SK-N-SH (cell line): ENCODE results near the gene ATG4B. TPM values are rescaled to one million over a fixed set of nuclear protein-coding genes. Genes with fewer than 3 reads are reported as not detected.

Experiments
- CTCF ChIA-PET: fragments of 300-600, 350-600 bp; formaldehyde crosslinking; extraction: SDS; loops from one replicate; lab custom pipeline; 2021; lab: Yijun Ruan, JAX
- POLR2A ChIA-PET: fragments of 350-600 bp; sonication (Branson Sonifier 250); formaldehyde crosslinking; extraction: SDS; loops from one replicate; lab custom pipeline; 2020; ENCODE audit warnings: antibody characterized with exemption, inconsistent platforms; lab: Yijun Ruan, JAX
- DNase-seq: peaks from one replicate; pipeline ENCODE4 v3.0.0; 2012
- H2AFZ ChIP-seq: fragments of 200-600 bp; sonication (generic); 2 replicates; pipeline ENCODE4 v1.8.1; 2016; ENCODE audit warnings: antibody characterized with exemption, mild to moderate bottlenecking, low read depth
- H3F3A ChIP-seq: fragments of 200-600 bp; sonication (generic); replicated peaks from 2 replicates; pipeline ENCODE3; 2016; ENCODE audit warnings: antibody characterized with exemption, mild to moderate bottlenecking; ENCODE audit not compliant: insufficient read depth
- H3K27ac ChIP-seq, 2 experiments: fragments of 200-500 bp in 1 of 2; fragments of 200-600 bp in 1 of 2; sonication (Bioruptor generic) in 1 of 2; sonication (generic), shearing (Covaris generic) in 1 of 2; 2 replicates each; pipeline versions ENCODE4 v1.5.1 to v1.6.1; 2014 to 2016; ENCODE audit warnings: low read depth in 2 of 2, inconsistent platforms in 1 of 2, low read length in 1 of 2, mild to moderate bottlenecking in 1 of 2, mixed read lengths in 1 of 2
- H3K27me3 ChIP-seq: fragments of 200-600 bp; sonication (generic), shearing (Covaris generic); 2 replicates; pipeline ENCODE4 v1.6.1; 2016; ENCODE audit warnings: mixed run types; ENCODE audit not compliant: insufficient read depth
- H3K36me3 ChIP-seq, 2 experiments: fragments of 200-500 bp in 1 of 2; fragments of 200-600 bp in 1 of 2; sonication (Bioruptor generic) in 1 of 2; sonication (generic) in 1 of 2; replicated peaks in 1 of 2; 2 replicates each; pipeline versions ENCODE3 to v1.5.1; 2014 to 2016; ENCODE audit warnings: low read length in 1 of 2, mild to moderate bottlenecking in 1 of 2; ENCODE audit not compliant: insufficient read depth in 2 of 2, control insufficient read depth in 1 of 2
- H3K4me1 ChIP-seq, 2 experiments: fragments of 200-500 bp in 1 of 2; fragments of 200-600 bp in 1 of 2; sonication (Bioruptor generic) in 1 of 2; sonication (generic), shearing (Covaris generic) in 1 of 2; 2 replicates each; pipeline versions ENCODE4 v1.5.1 to v1.6.1; 2014 to 2016; ENCODE audit warnings: low read depth in 1 of 2, low read length in 1 of 2, mixed run types in 1 of 2; ENCODE audit not compliant: insufficient read depth in 2 of 2, control insufficient read depth in 1 of 2
- H3K4me2 ChIP-seq: fragments of 200-600 bp; sonication (generic), shearing (Covaris generic); 2 replicates; pipeline ENCODE4 v1.6.1; 2017; ENCODE audit warnings: mixed run types
- H3K4me3 ChIP-seq, 2 experiments: fragments of 200-500 bp in 1 of 2; fragments of 200-600 bp in 1 of 2; sonication (Bioruptor generic) in 1 of 2; sonication (generic), shearing (Covaris generic) in 1 of 2; 2 replicates each; pipeline versions ENCODE4 v1.5.1 to v1.8.1; 2014 to 2016; ENCODE audit warnings: low read depth in 2 of 2, inconsistent platforms in 1 of 2, low read length in 1 of 2, mild to moderate bottlenecking in 1 of 2, mixed read lengths in 1 of 2, moderate library complexity in 1 of 2
- H3K79me2 ChIP-seq: fragments of 200-600 bp; sonication (generic); 2 replicates; pipeline ENCODE4 v1.8.1; 2017; ENCODE audit warnings: mild to moderate bottlenecking; ENCODE audit not compliant: insufficient read depth
- H3K9ac ChIP-seq: fragments of 200-600 bp; sonication (generic); 2 replicates; pipeline ENCODE4 v1.6.1; 2017; ENCODE audit warnings: mixed run types
- H3K9me2 ChIP-seq: fragments of 200-600 bp; sonication (generic); 2 replicates; pipeline ENCODE4 v1.6.1; 2017; ENCODE audit warnings: mixed run types
- H3K9me3 ChIP-seq: fragments of 200-600 bp; sonication (generic); 2 replicates; pipeline ENCODE4 v1.6.1; 2017; ENCODE audit warnings: mixed run types, mild to moderate bottlenecking, moderate library complexity
- H4K20me1 ChIP-seq: fragments of 200-600 bp; sonication (generic); 2 replicates; pipeline ENCODE4 v1.6.1; 2017; ENCODE audit warnings: mild to moderate bottlenecking, mixed run types; ENCODE audit not compliant: insufficient read depth
- CTCF ChIP-seq: fragments of 200-600 bp; sonication (generic); IDR thresholded peaks from 2 replicates; pipeline ENCODE4 v1.6.1; 2017; ENCODE audit warnings: antibody characterized with exemption, mild to moderate bottlenecking, moderate library complexity
- GATA2 ChIP-seq: sonication (generic); formaldehyde crosslinking; IDR thresholded peaks from 2 replicates; pipeline ENCODE4 v1.5.0; 2020; ENCODE audit warnings: mild to moderate bottlenecking, missing genetic modification reagents
- MEF2A ChIP-seq: IDR thresholded peaks from 2 replicates; pipeline ENCODE4 v1.4.0; 2012; ENCODE audit warnings: low read depth, borderline replicate concordance
- RXRA ChIP-seq: IDR thresholded peaks from 2 replicates; pipeline ENCODE4 v1.4.0; 2012; ENCODE audit warnings: low read depth, mild to moderate bottlenecking, borderline replicate concordance
- SIN3A ChIP-seq: IDR thresholded peaks from 2 replicates; pipeline ENCODE4 v1.6.1; 2012; ENCODE audit warnings: low read depth, mild to moderate bottlenecking, low read length, moderate library complexity, borderline replicate concordance
- SMC3 ChIP-seq: IDR thresholded peaks from 2 replicates; pipeline ENCODE4 v1.6.1; 2012; ENCODE audit warnings: low read depth, low read length, improper control_type of control experiment
- TEAD4 ChIP-seq: IDR thresholded peaks from 2 replicates; pipeline ENCODE4 v1.4.0; 2012; ENCODE audit warnings: mild to moderate bottlenecking, borderline replicate concordance; ENCODE audit not compliant: insufficient read depth
- YY1 ChIP-seq: IDR thresholded peaks from 2 replicates; pipeline ENCODE4 v1.4.0; 2012; ENCODE audit warnings: low read depth, mild to moderate bottlenecking
- WGBS: methylation state at CpG from one replicate; pipeline ENCODE4 v1.1.6; 2017; ENCODE audit warnings: low lambda C conversion rate; 5-methylcytosine and 5-hydroxymethylcytosine counted together
- polyA plus RNA-seq, 3 experiments: library from polyadenylated mRNA; depleted of rRNA; stranded (reverse); fragments of >200 nt; gene quantifications; 2 replicates each; pipeline ENCODE4 v1.2.3, GENCODE V29; 2012

Gene ATG4B
- polyA plus RNA-seq, 1 of the 3 experiments (the other 2 are of a cell fraction) = 107 TPM

- H4K20me1 ChIP-seq = 0 out of 2 replicates have a peak, but pooled peaks cover 5% of the 10 kb centered on the region
- peaks cover 5 to 6% of the 10 kb centered on the region in 2 experiments for H3K36me3 ChIP-seq
- peaks cover 85% of the 10 kb centered on the region for H3K79me2 ChIP-seq
- no peak overlapping the region for H3K4me3 ChIP-seq
- H2AFZ ChIP-seq = no peak overlapping the region
- H3K27me3 ChIP-seq = no peaks in the 10 kb centered on the region
- DNase-seq = no peak
- H3K4me2 ChIP-seq = no peak overlapping the region
- no peaks in the 10 kb centered on the region for H3K9me2 ChIP-seq
- no peaks in the 10 kb centered on the region for H3F3A ChIP-seq
- H3K27ac ChIP-seq = no peak overlapping the region
- 89% methylated on average over 15 of the region's 15 CpGs for WGBS
- CTCF ChIA-PET = interaction anchor here (1.1 kb wide), 1 partner anchor 14 kb away, joined by 3 read pairs; no protein-coding TSS in a partner anchor
- no peak for TF ChIP-seq CTCF
- POLR2A ChIA-PET = no interaction called here
- H3K4me1 ChIP-seq = peaks cover 0 to 19% of the 10 kb centered on the region in 2 experiments; a peak in 2 of 4 replicates
- no peak overlapping the region for H3K9ac ChIP-seq
- no peaks in the 10 kb centered on the region for H3K9me3 ChIP-seq
These were observed 24.3 kb upstream of the ATG4B start for GRCh38 chr2:241613017-241613780.

- Histone ChIP-seq H3K27me3 (no peaks in the 10 kb centered on the region), H4K20me1 (peaks cover 10% of the 10 kb centered on the region; the same call in 1 of the 2 replicates), H3K4me3 (no peak overlapping the region), H3K9ac (no peak overlapping the region), H3K4me2 (no peak overlapping the region), H2AFZ (no peak overlapping the region), H3K4me1 (peaks cover 0 to 19% of the 10 kb centered on the region in 2 experiments; a peak in 2 of 4 replicates), H3K9me3 (no peaks in the 10 kb centered on the region), H3K27ac (no peak overlapping the region), H3K9me2 (no peaks in the 10 kb centered on the region), H3K79me2 (peaks cover 84% of the 10 kb centered on the region), H3F3A (no peaks in the 10 kb centered on the region), H3K36me3 (peaks cover 3 to 5% of the 10 kb centered on the region in 2 experiments)
- ChIA-PET CTCF (interaction anchor here (2.6 kb wide), 1 partner anchor 16 kb away, joined by 10 read pairs; no protein-coding TSS in a partner anchor), POLR2A (no interaction called here)
- TF ChIP-seq GATA2 (CRISPR knock-in tag) (no peak), SMC3 (no peak), SIN3A (no peak), YY1 (no peak), RXRA (no peak), MEF2A (no peak), TEAD4 (no peak), CTCF (no peak)
- DNase-seq = no peak
- WGBS = 86% methylated on average over 11 of the region's 11 CpGs
These were observed 22.5 kb upstream of the ATG4B start for GRCh38 chr2:241615041-241615440.
